B cell (primary cell): ENCODE data around the gene NT5C3A. TPM values are rescaled to one million over a fixed set of nuclear protein-coding genes. Genes with fewer than 3 reads are reported as not detected.

Experiments used
- ATAC-seq: fragments of 200-7000 bp; cut with Tn5 transposase; one replicate; pipeline ENCODE4 v1.10.0; 2021; ENCODE audit warnings: low read depth, mild to moderate bottlenecking, moderate number of reproducible peaks, moderate library complexity
- CTCF ChIA-PET: fragments of 350-600 bp; sonication (Branson Sonifier 250); formaldehyde crosslinking; loops from one replicate; lab custom pipeline; 2021; ENCODE audit warnings: antibody characterized with exemption, inconsistent platforms; lab: Charles Lee
- POLR2A ChIA-PET: fragments of 350-600 bp; sonication (Branson Sonifier 250); formaldehyde crosslinking; loops from one replicate; lab custom pipeline; 2021; ENCODE audit warnings: antibody characterized with exemption; lab: Charles Lee
- DNase-seq: peaks from one replicate; pipeline ENCODE4 v3.0.0; 2013
- H2AFZ ChIP-seq: 2 replicates; pipeline ENCODE4 v1.6.1; 2012; ENCODE audit warnings: mild to moderate bottlenecking, low read depth, low read length; ENCODE audit not compliant: insufficient read depth, poor library complexity, severe bottlenecking
- H3K27ac ChIP-seq, 2 donors: 1 replicate in 1 of 2; 2 replicates in 1 of 2; pipeline ENCODE4 v1.5.1; 2012 to 2013; ENCODE audit warnings: low read length in 2 of 2, mild to moderate bottlenecking in 2 of 2, moderate library complexity in 1 of 2
- H3K27me3 ChIP-seq, 4 experiments: fragments of 200-600 bp in 1 of 4; sonication (generic) in 1 of 4; replicated peaks in 1 of 4; 1 replicate in 2 of 4; 2 replicates in 2 of 4; pipeline versions ENCODE4 v1.6.1 to v1.7.0; 2013 to 2016; ENCODE audit warnings: low read length in 3 of 4, mild to moderate bottlenecking in 2 of 4, mixed read lengths in 1 of 4, moderate library complexity in 1 of 4; ENCODE audit not compliant: insufficient read depth in 4 of 4, control insufficient read depth in 3 of 4; ENCODE audit errors: control extremely low read depth in 1 of 4
- H3K36me3 ChIP-seq, 2 experiments: replicated peaks in 1 of 2; 1 replicate in 1 of 2; 2 replicates in 1 of 2; pipeline versions ENCODE4 v1.6.1 to v1.7.1; 2013; ENCODE audit warnings: low read length in 1 of 2; ENCODE audit not compliant: insufficient read depth in 2 of 2, control insufficient read depth in 1 of 2; ENCODE audit errors: control extremely low read depth in 1 of 2, extremely low read depth in 1 of 2
- H3K4me1 ChIP-seq, 2 donors: fragments of 200-600 bp in 1 of 2; sonication (generic) in 1 of 2; 1 replicate in 1 of 2; 2 replicates in 1 of 2; pipeline versions ENCODE4 v1.5.1 to v1.6.1; 2013 to 2017; ENCODE audit warnings: low read length in 2 of 2; ENCODE audit not compliant: control insufficient read depth in 2 of 2, insufficient read depth in 2 of 2
- H3K4me2 ChIP-seq: replicated peaks from 2 replicates; pipeline ENCODE3; 2012; ENCODE audit warnings: mild to moderate bottlenecking, low read depth, low read length; ENCODE audit not compliant: poor library complexity, severe bottlenecking
- H3K4me3 ChIP-seq, 5 experiments: fragments of 200-600 bp in 1 of 5; sonication (generic) in 1 of 5; 1 replicate in 3 of 5; 2 replicates in 2 of 5; pipeline versions ENCODE4 v1.5.1 to v1.7.0; 2011 to 2016; ENCODE audit warnings: low read length in 4 of 5, mild to moderate bottlenecking in 4 of 5, low read depth in 2 of 5, control low read depth in 1 of 5, moderate library complexity in 1 of 5; ENCODE audit not compliant: insufficient read depth in 1 of 5; ENCODE audit errors: control extremely low read depth in 1 of 5, extremely low read depth in 1 of 5
- H3K79me2 ChIP-seq: fragments of 200-600 bp; sonication (generic); one replicate; pipeline ENCODE4 v1.6.0; 2016; ENCODE audit warnings: low read length; ENCODE audit not compliant: control insufficient read depth, insufficient read depth
- H3K9ac ChIP-seq: fragments of 200-600 bp; sonication (generic); 2 replicates; pipeline ENCODE4 v1.6.1; 2017; ENCODE audit warnings: mild to moderate bottlenecking, low read length, moderate library complexity
- H3K9me3 ChIP-seq, 3 donors: one replicate each; pipeline versions ENCODE4 v1.6.1 to v1.7.1; 2013; ENCODE audit warnings: low read length in 2 of 3; ENCODE audit not compliant: control insufficient read depth in 2 of 3, insufficient read depth in 1 of 3; ENCODE audit errors: control extremely low read depth in 1 of 3
- H4K20me1 ChIP-seq: 2 replicates; pipeline ENCODE4 v1.6.0; 2012; ENCODE audit warnings: mild to moderate bottlenecking, low read length; ENCODE audit not compliant: insufficient read depth, control insufficient read depth, poor library complexity, severe bottlenecking
- H3K27ac Mint-ChIP-seq: one replicate; pipeline ENCODE4 v1.8.0; 2021; ENCODE audit warnings: mixed read lengths
- H3K27me3 Mint-ChIP-seq: one replicate; pipeline ENCODE4 v1.8.0; 2021; ENCODE audit warnings: mixed read lengths
- H3K4me1 Mint-ChIP-seq: one replicate; pipeline ENCODE4 v1.8.0; 2021; ENCODE audit warnings: mixed read lengths
- H3K4me3 Mint-ChIP-seq: one replicate; pipeline ENCODE4 v1.8.0; 2021; ENCODE audit warnings: mixed read lengths
- H3K9me3 Mint-ChIP-seq: one replicate; pipeline ENCODE4 v1.8.0; 2022; ENCODE audit warnings: mixed read lengths; ENCODE audit not compliant: insufficient read depth
- CTCF ChIP-seq: fragments of 200-600 bp; IDR thresholded peaks from one replicate; pipeline ENCODE4 v1.8.0; 2022; ENCODE audit warnings: antibody characterized with exemption, mild to moderate bottlenecking
- EZH2 ChIP-seq: IDR thresholded peaks from 2 replicates; pipeline ENCODE4 v1.6.1; 2012; ENCODE audit warnings: borderline replicate concordance, low read depth, mild to moderate bottlenecking, moderate library complexity, low read length; ENCODE audit not compliant: insufficient read depth, poor library complexity, severe bottlenecking
- WGBS: methylation state at CpG from one replicate; pipeline ENCODE4 v1.1.5; 2013; ENCODE audit warnings: missing lambda C conversion rate; ENCODE audit not compliant: insufficient coverage; 5-methylcytosine and 5-hydroxymethylcytosine counted together
- intact Hi-C: fragments of 100-400 bp; cut with micrococcal nuclease; formaldehyde crosslinking; loops from one replicate; pipeline ENCODE4 v1.10.0; 2022
- polyA plus RNA-seq: library from polyadenylated mRNA; depleted of rRNA; stranded (reverse); fragments of >200 nt; gene quantifications from 2 replicates; pipeline ENCODE4 v1.2.3, GENCODE V29; 2012
- total RNA-seq, 2 donors: library from RNA; stranded (reverse); fragments of 120-200 nt in 1 of 2; gene quantifications; 1 replicate in 1 of 2; 2 replicates in 1 of 2; pipeline versions ENCODE4 v1.2.3 to v1.2.4, GENCODE V29; 2013 to 2022

NT5C3A gene
- total and polyA plus RNA-seq, 2 donors (not counting 1 experiment from before 2014, with no cell fraction given), result 37.3 to 41.0 TPM

- Histone ChIP-seq H3K4me3 (no peak overlapping the region), H3K9me3 (no peaks in the 10 kb centered on the region), H3K27me3 (no peaks in the 10 kb centered on the region), H3K4me2 (no peak overlapping the region), H3K36me3 (no peaks in the 10 kb centered on the region), H2AFZ (no peak overlapping the region), H3K4me1 (peaks cover 25 to 29% of the 10 kb centered on the region in 2 donors), H4K20me1 (peaks cover 24% of the 10 kb centered on the region), H3K79me2 (peaks cover 89% of the 10 kb centered on the region), H3K9ac (no peak overlapping the region), H3K27ac (no peak overlapping the region)
- no CpG with 5 or more reads among the region's 3 CpGs for WGBS
- no peaks in the 10 kb centered on the region for H3K27me3 Mint-ChIP-seq
- no peak for TF ChIP-seq CTCF
- TF ChIP-seq EZH2, result no peak
- peaks cover 55% of the 10 kb centered on the region for H3K4me1 Mint-ChIP-seq
- no peak overlapping the region for H3K4me3 Mint-ChIP-seq
- CTCF ChIA-PET, result interaction anchor here (1.1 to 1.2 kb wide), 3 partner anchors 18 to 65 kb away, joined by 3 to 4 read pairs (median 4); partner anchors contain the start of gene RP9
- H3K9me3 Mint-ChIP-seq, result no peaks in the 10 kb centered on the region
- POLR2A ChIA-PET, result no interaction called here
- DNase-seq (no peak), ATAC-seq (no peak)
- intact Hi-C loops, result loop anchor here (5.0 kb wide), 1 partner anchor 102 kb away; no protein-coding TSS in a partner anchor
- H3K27ac Mint-ChIP-seq, result no peak overlapping the region
These were observed 18.2 kb downstream of the NT5C3A start for GRCh38 chr7:33044401-33044718.

- TF ChIP-seq CTCF (no peak), EZH2 (no peak)
- peaks cover 25 to 35% of the 10 kb centered on the region in 2 donors for H3K4me1 ChIP-seq
- ChIA-PET CTCF (interaction anchor here (1.0 to 1.5 kb wide), 4 partner anchors 9 to 63 kb away, joined by 3 to 5 read pairs (median 4); no protein-coding TSS in a partner anchor), POLR2A (no interaction called here)
- DNase-seq (no peak), ATAC-seq (no peak)
- intact Hi-C loops, result loop anchor here (5.0 kb wide), 1 partner anchor 101 kb away; no protein-coding TSS in a partner anchor
- Mint-ChIP-seq H3K4me3 (no peak overlapping the region), H3K9me3 (no peaks in the 10 kb centered on the region), H3K27me3 (no peaks in the 10 kb centered on the region), H3K4me1 (peaks cover 57% of the 10 kb centered on the region), H3K27ac (peak overlapping the region; percentile 73)
- H3K36me3 ChIP-seq, result no peaks in the 10 kb centered on the region
- no peak overlapping the region for H3K4me2 ChIP-seq
- H3K9ac ChIP-seq, result no peak overlapping the region
- H3K79me2 ChIP-seq, result peaks cover 89% of the 10 kb centered on the region
- no peaks in the 10 kb centered on the region for H3K27me3 ChIP-seq
- H4K20me1 ChIP-seq, result peaks cover 29% of the 10 kb centered on the region
- no peaks in the 10 kb centered on the region for H3K9me3 ChIP-seq
- WGBS, result 100% methylated on average over 1 of the region's 6 CpGs
- H2AFZ ChIP-seq, result no peak overlapping the region
- peak overlapping the region in 1 of 2 donors; percentile 53 for H3K27ac ChIP-seq
- no peak overlapping the region for H3K4me3 ChIP-seq
These were observed 18.8 kb downstream of the NT5C3A start for GRCh38 chr7:33043501-33044400.
